BLaER1 (cell line): ENCODE results near the gene SMYD3.

ENCODE experiments used
- H3K27ac ChIP-seq: shearing (Covaris generic); formaldehyde crosslinking; 2 replicates; pipeline ENCODE4 v1.8.1; 2022
- H3K27me3 ChIP-seq: shearing (Covaris generic); formaldehyde crosslinking; 2 replicates; pipeline ENCODE4 v1.8.1; 2022
- H3K36me3 ChIP-seq: shearing (Covaris generic); formaldehyde crosslinking; 2 replicates; pipeline ENCODE4 v1.8.1; 2022
- H3K4me1 ChIP-seq: shearing (Covaris generic); formaldehyde crosslinking; 2 replicates; pipeline ENCODE4 v1.8.1; 2022
- H3K4me2 ChIP-seq: shearing (Covaris generic); formaldehyde crosslinking; 2 replicates; pipeline ENCODE4 v1.8.1; 2022
- H3K4me3 ChIP-seq: shearing (Covaris generic); formaldehyde crosslinking; 2 replicates; pipeline ENCODE4 v1.8.1; 2022
- H3K9ac ChIP-seq: shearing (Covaris generic); formaldehyde crosslinking; 2 replicates; pipeline ENCODE4 v1.8.1; 2022
- H3K9me3 ChIP-seq: shearing (Covaris generic); formaldehyde crosslinking; 2 replicates; pipeline ENCODE4 v1.8.1; 2022
- H4K20me1 ChIP-seq: shearing (Covaris generic); formaldehyde crosslinking; 2 replicates; pipeline ENCODE4 v1.8.1; 2022
- Cebpa-rat ChIP-seq: shearing (Covaris generic); IDR thresholded peaks from 2 replicates; pipeline ENCODE4 v1.8.1; 2022

The SMYD3 gene

DNA sequence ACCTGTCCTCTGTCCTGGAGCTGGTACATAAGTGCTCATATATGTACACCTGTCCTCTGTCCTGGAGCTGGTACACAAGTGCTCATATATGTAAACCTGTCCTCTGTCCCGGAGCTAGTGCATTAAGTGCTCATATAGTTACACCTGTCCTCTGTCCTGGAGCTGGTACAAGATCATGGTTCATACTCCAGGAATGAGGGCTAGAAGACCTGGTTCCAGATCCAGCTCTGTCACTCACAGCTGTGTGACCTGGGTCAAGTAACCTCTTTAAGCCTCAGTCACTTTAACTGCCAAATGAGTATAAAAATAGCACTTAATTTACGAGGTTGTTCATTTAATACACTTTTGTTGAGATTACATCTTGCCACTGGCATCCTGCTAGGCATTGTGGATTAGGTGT lies 28.0 kb downstream of the SMYD3 start:
- Histone ChIP-seq H3K27ac (no peak overlapping the region), H3K36me3 (no peaks in the 10 kb centered on the region), H3K9me3 (0 out of 2 replicates have a peak, but pooled peaks cover 11% of the 10 kb centered on the region), H4K20me1 (peaks cover 45% of the 10 kb centered on the region), H3K9ac (no peak overlapping the region), H3K4me3 (no peak overlapping the region), H3K4me2 (no peak overlapping the region), H3K27me3 (no peaks in the 10 kb centered on the region), H3K4me1 (peaks cover 15% of the 10 kb centered on the region)
- TF ChIP-seq Cebpa-rat: no peak

DNA sequence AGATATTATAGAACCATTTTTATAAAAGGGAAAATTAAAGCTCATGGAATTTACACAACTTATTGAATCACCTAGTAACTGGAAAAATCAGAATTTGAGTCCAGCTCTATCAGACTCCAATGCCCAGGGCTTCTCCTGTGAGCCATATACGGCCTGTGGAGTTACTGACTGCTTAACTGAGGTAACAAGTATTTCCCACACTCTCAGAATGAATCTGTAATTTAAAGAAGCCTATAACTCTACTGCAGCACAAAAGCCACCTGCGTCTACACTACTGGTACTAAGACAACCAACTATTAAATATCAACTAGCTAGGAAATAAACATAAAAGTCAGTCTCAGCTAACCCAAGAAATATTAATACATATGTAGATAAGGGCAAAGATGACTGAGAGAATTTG lies 29.4 kb downstream of the SMYD3 start:
- H3K36me3 ChIP-seq: no peaks in the 10 kb centered on the region
- no peak overlapping the region for H3K4me3 ChIP-seq

GRCh38 chr1:246476771-246477170 lies 30.3 kb downstream of the SMYD3 start:
- H3K9ac ChIP-seq: no peak overlapping the region
- TF ChIP-seq Cebpa-rat: no peak
- H3K9me3 ChIP-seq: 0 out of 2 replicates have a peak, but pooled peaks cover 7% of the 10 kb centered on the region
- peaks cover 16% of the 10 kb centered on the region for H3K4me1 ChIP-seq
- no peaks in the 10 kb centered on the region for H3K36me3 ChIP-seq
- H3K27ac ChIP-seq: no peak overlapping the region
- H3K4me2 ChIP-seq: no peak overlapping the region
- no peaks in the 10 kb centered on the region for H3K27me3 ChIP-seq
- H3K4me3 ChIP-seq: no peak overlapping the region
- H4K20me1 ChIP-seq: peaks cover 43% of the 10 kb centered on the region

More for the DNA sequence above, 29.4 kb downstream of the SMYD3 start:
- no peaks in the 10 kb centered on the region for H3K27me3 ChIP-seq
- H3K9ac ChIP-seq: no peak overlapping the region
- no peak overlapping the region for H3K27ac ChIP-seq
- no peak for TF ChIP-seq Cebpa-rat
- no peak overlapping the region for H3K4me2 ChIP-seq
- peaks cover 44% of the 10 kb centered on the region for H4K20me1 ChIP-seq
- peaks cover 10% of the 10 kb centered on the region for H3K4me1 ChIP-seq
- H3K9me3 ChIP-seq: 0 out of 2 replicates have a peak, but pooled peaks cover 11% of the 10 kb centered on the region

GRCh38 chr1:246471688-246472087 lies 35.4 kb downstream of the SMYD3 start:
- Histone ChIP-seq H3K27ac (no peak overlapping the region), H3K9me3 (no peaks in the 10 kb centered on the region), H3K36me3 (no peaks in the 10 kb centered on the region), H3K4me2 (no peak overlapping the region), H4K20me1 (peaks cover 61% of the 10 kb centered on the region), H3K4me3 (no peak overlapping the region), H3K27me3 (no peaks in the 10 kb centered on the region), H3K4me1 (peaks cover 19% of the 10 kb centered on the region), H3K9ac (no peak overlapping the region)
- no peak for TF ChIP-seq Cebpa-rat

GRCh38 chr1:246470585-246470984 lies 36.5 kb downstream of the SMYD3 start:
- Histone ChIP-seq H3K9me3 (no peaks in the 10 kb centered on the region), H3K4me1 (peaks cover 19% of the 10 kb centered on the region), H3K27ac (no peak overlapping the region), H3K4me2 (no peak overlapping the region), H4K20me1 (peaks cover 61% of the 10 kb centered on the region), H3K4me3 (no peak overlapping the region), H3K9ac (no peak overlapping the region), H3K27me3 (no peaks in the 10 kb centered on the region), H3K36me3 (no peaks in the 10 kb centered on the region)
- no peak for TF ChIP-seq Cebpa-rat

GRCh38 chr1:246462986-246463385 lies 44.1 kb downstream of the SMYD3 start:
- Histone ChIP-seq H3K27me3 (no peaks in the 10 kb centered on the region), H3K4me1 (peaks cover 9% of the 10 kb centered on the region), H4K20me1 (peaks cover 19% of the 10 kb centered on the region; the same call in 1 of the 2 replicates), H3K9me3 (0 out of 2 replicates have a peak, but pooled peaks cover 8% of the 10 kb centered on the region), H3K36me3 (peaks cover 9% of the 10 kb centered on the region), H3K4me2 (no peak overlapping the region), H3K4me3 (no peak overlapping the region), H3K27ac (no peak overlapping the region), H3K9ac (no peak overlapping the region)
- no peak for TF ChIP-seq Cebpa-rat

DNA sequence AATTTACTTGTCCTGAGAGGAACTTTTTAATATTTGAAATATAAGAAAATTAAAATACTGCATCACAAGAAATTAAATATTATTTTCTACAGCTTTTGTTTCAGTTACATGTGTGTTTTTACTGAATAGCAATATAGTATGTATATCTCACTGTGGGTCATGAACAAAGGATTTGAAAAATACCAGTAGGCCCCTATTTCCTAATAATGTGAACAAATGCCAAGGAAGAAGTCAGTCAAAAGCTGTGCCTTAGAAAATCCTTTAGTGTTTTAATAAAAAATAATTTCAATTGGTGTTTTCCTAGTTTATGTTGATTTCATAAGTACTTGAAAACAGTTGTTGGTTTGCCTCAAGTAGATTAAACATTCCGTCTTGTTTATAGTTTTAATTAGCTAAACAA lies 46.7 kb downstream of the SMYD3 start:
- peaks cover 20% of the 10 kb centered on the region; the same call in 1 of the 2 replicates for H4K20me1 ChIP-seq
- 0 out of 2 replicates have a peak, but pooled peaks cover 8% of the 10 kb centered on the region for H3K9me3 ChIP-seq
- TF ChIP-seq Cebpa-rat: no peak
- H3K4me2 ChIP-seq: no peak overlapping the region
- H3K27me3 ChIP-seq: no peaks in the 10 kb centered on the region
- H3K9ac ChIP-seq: no peak overlapping the region
- H3K4me1 ChIP-seq: peaks cover 9% of the 10 kb centered on the region
- no peak overlapping the region for H3K4me3 ChIP-seq
- no peak overlapping the region for H3K27ac ChIP-seq
- H3K36me3 ChIP-seq: peaks cover 9% of the 10 kb centered on the region

DNA sequence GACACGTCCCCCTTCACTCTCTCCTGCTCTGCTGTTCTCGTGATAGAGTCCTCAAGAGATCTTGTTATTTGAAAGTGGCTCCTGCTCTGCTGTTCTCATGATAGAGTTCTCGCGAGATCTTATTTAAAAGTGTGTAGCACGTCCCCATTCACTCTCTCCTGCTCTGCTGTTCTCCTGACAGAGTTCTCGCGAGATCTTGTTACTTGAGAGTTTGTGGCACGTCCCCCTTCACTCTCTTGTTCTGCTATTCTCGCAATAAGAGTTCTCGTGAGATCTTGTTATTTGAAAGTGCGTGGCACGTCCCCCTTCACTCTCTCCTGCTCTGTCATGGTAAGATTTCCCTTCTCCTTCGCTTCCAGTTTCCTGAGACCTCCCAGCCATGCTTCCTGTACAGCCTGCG lies 47.9 kb downstream of the SMYD3 start:
- Histone ChIP-seq H3K27ac (no peak overlapping the region), H3K4me3 (no peak overlapping the region), H3K9me3 (0 out of 2 replicates have a peak, but pooled peaks cover 8% of the 10 kb centered on the region), H3K4me1 (peaks cover 19% of the 10 kb centered on the region), H3K36me3 (peaks cover 9% of the 10 kb centered on the region), H3K27me3 (no peaks in the 10 kb centered on the region), H3K4me2 (no peak overlapping the region), H3K9ac (no peak overlapping the region), H4K20me1 (peaks cover 30% of the 10 kb centered on the region)
- TF ChIP-seq Cebpa-rat: no peak

- 0 out of 2 replicates have a peak, but pooled peaks cover 8% of the 10 kb centered on the region for H3K9me3 ChIP-seq
- H3K36me3 ChIP-seq: peaks cover 9% of the 10 kb centered on the region
- peaks cover 14% of the 10 kb centered on the region for H3K4me1 ChIP-seq
- TF ChIP-seq Cebpa-rat: no peak
- no peaks in the 10 kb centered on the region for H3K27me3 ChIP-seq
- peaks cover 61% of the 10 kb centered on the region for H4K20me1 ChIP-seq
- H3K27ac ChIP-seq: no peak overlapping the region
- no peak overlapping the region for H3K4me3 ChIP-seq
- no peak overlapping the region for H3K9ac ChIP-seq
- no peak overlapping the region for H3K4me2 ChIP-seq
These were observed 51.6 kb downstream of the SMYD3 start for GRCh38 chr1:246455476-246455875.

DNA sequence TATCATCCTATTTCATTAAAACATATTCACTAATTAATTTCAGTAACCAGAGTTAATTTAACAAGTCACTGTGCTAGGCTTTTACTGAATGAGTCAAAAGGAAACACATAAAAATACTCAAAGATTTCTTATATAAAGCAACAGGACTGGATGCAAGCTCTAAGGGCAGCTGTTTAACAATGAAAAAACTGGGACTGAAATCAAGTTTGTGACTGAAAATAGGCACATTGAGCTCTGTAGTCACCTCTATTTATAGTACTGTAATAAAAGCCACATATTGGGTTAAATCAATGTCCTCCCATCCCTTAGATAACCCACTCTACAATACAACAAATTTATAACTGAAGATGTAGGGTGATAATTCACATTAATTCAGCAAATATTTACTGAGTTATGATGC lies 52.4 kb downstream of the SMYD3 start:
- TF ChIP-seq Cebpa-rat: no peak
- Histone ChIP-seq H3K9ac (no peak overlapping the region), H3K4me2 (no peak overlapping the region), H3K9me3 (0 out of 2 replicates have a peak, but pooled peaks cover 8% of the 10 kb centered on the region), H3K4me1 (peaks cover 14% of the 10 kb centered on the region), H3K36me3 (peaks cover 9% of the 10 kb centered on the region), H3K4me3 (no peak overlapping the region), H4K20me1 (peaks cover 69% of the 10 kb centered on the region), H3K27me3 (no peaks in the 10 kb centered on the region), H3K27ac (no peak overlapping the region)
